HepG2 (cell line): Measurements from ENCODE around the gene IFNL2. TPM values are rescaled to one million over a fixed set of nuclear protein-coding genes. Genes with fewer than 3 reads are reported as not detected.

ENCODE experiments used
- ATAC-seq: fragments of 200-7000 bp; cut with Tn5 transposase; 3 replicates; pipeline ENCODE4 v1.9.1; 2020; ENCODE audit warnings: mild to moderate bottlenecking, moderate library complexity
- BruUV-seq: library from RNA; stranded (reverse); fragments of 400-500 nt; replicated peaks from 2 replicates; lab custom pipeline; 2021; lab: Mats Ljungman, UMichigan
- CTCF ChIA-PET: fragments of 300-600 bp; formaldehyde crosslinking; extraction: SDS; loops from one replicate; lab custom pipeline; 2021; ENCODE audit warnings: low total read pairs, inconsistent platforms, low intra/inter-chr PET ratio; lab: Yijun Ruan, JAX
- POLR2A ChIA-PET: fragments of 350-600 bp; sonication (Branson Sonifier 250); formaldehyde crosslinking; loops from one replicate; lab custom pipeline; 2020; ENCODE audit warnings: antibody characterized with exemption, inconsistent platforms; lab: Yijun Ruan, JAX
- DNase-seq: peaks from one replicate; pipeline ENCODE4 v3.0.0-alpha.2; 2015; ENCODE audit warnings: low spot score
- FAIRE-seq: peaks from 3 replicates; lab custom pipeline; 2011; peaks lifted over from hg19 to GRCh38; lab: Jason Lieb, UNC
- H2AFZ ChIP-seq: one replicate; pipeline ENCODE4 v1.6.1; 2011; ENCODE audit warnings: low read length, inconsistent platforms
- H3K27ac ChIP-seq: fragments of 300-600 bp; 3 replicates; pipeline ENCODE4 v1.8.0; 2011; ENCODE audit warnings: mixed run types, mild to moderate bottlenecking, mixed read lengths, low read length, inconsistent platforms; ENCODE audit not compliant: insufficient read depth; ENCODE audit errors: extremely low read length
- H3K27me3 ChIP-seq, 2 experiments: fragments of 200-600 bp in 1 of 2; 2 replicates in 1 of 2; 3 replicates in 1 of 2; pipeline versions ENCODE4 v1.6.0 to v1.8.0; 2011; ENCODE audit warnings: low read length in 2 of 2, mild to moderate bottlenecking in 2 of 2, moderate library complexity in 2 of 2, inconsistent platforms in 1 of 2; ENCODE audit not compliant: insufficient read depth in 2 of 2, control insufficient read depth in 1 of 2
- H3K36me3 ChIP-seq, 2 experiments: fragments of 200-600 bp in 1 of 2; replicated peaks in 1 of 2; 2 replicates in 1 of 2; 3 replicates in 1 of 2; pipeline versions ENCODE4 v1.5.1 to v1.8.0; 2011; ENCODE audit warnings: low read length in 2 of 2, inconsistent platforms in 1 of 2; ENCODE audit not compliant: insufficient read depth in 2 of 2, control insufficient read depth in 1 of 2
- H3K4me1 ChIP-seq: 2 replicates; pipeline ENCODE4 v1.5.1; 2012; ENCODE audit warnings: low read length, inconsistent platforms; ENCODE audit not compliant: insufficient read depth
- H3K4me2 ChIP-seq: 2 replicates; pipeline ENCODE4 v1.6.0; 2011; ENCODE audit warnings: low read depth, low read length, inconsistent platforms
- H3K4me3 ChIP-seq, 3 experiments: fragments of 200-600 bp in 1 of 3; sonication (generic), shearing (Covaris generic) in 1 of 3; replicated peaks in 1 of 3; 2 replicates each; pipeline ENCODE4 v1.5.1; 2011 to 2016; ENCODE audit warnings: low read length in 3 of 3, inconsistent platforms in 2 of 3, low read depth in 2 of 3, mild to moderate bottlenecking in 2 of 3, control low read depth in 1 of 3, mixed read lengths in 1 of 3; ENCODE audit not compliant: insufficient read depth in 1 of 3
- H3K79me2 ChIP-seq: one replicate; pipeline ENCODE4 v1.6.1; 2011; ENCODE audit warnings: low read length, inconsistent platforms; ENCODE audit not compliant: insufficient read depth
- H3K9ac ChIP-seq: 2 replicates; pipeline ENCODE4 v1.6.0; 2011; ENCODE audit warnings: mild to moderate bottlenecking, low read depth, low read length, inconsistent platforms; ENCODE audit not compliant: insufficient read depth
- H3K9me3 ChIP-seq: 2 replicates; pipeline ENCODE4 v1.5.1; 2012; ENCODE audit warnings: mild to moderate bottlenecking, low read length
- H4K20me1 ChIP-seq: 2 replicates; pipeline ENCODE4 v1.6.0; 2011; ENCODE audit warnings: inconsistent platforms, mild to moderate bottlenecking, low read length, moderate library complexity; ENCODE audit not compliant: insufficient read depth
- FOXP1 ChIP-seq, 2 experiments: fragments of 450-650 bp in 1 of 2; IDR thresholded peaks; 2 replicates each; pipeline ENCODE4 v1.6.1; 2017 to 2018; ENCODE audit warnings: antibody characterized with exemption in 1 of 2
- HNF4A ChIP-seq: sonication (generic); formaldehyde crosslinking; IDR thresholded peaks from 2 replicates; pipeline ENCODE4 v1.4.0; 2020; ENCODE audit warnings: missing genetic modification reagents
- NFYC ChIP-seq: IDR thresholded peaks from 2 replicates; pipeline ENCODE4 v1.6.1; 2016; ENCODE audit warnings: missing genetic modification reagents, missing compliant biosample characterization
- SMAD1 ChIP-seq: sonication (generic); formaldehyde crosslinking; IDR thresholded peaks from 2 replicates; pipeline ENCODE4 v1.4.0; 2020; ENCODE audit warnings: missing genetic modification reagents, low read depth, mild to moderate bottlenecking, borderline replicate concordance
- ZFP1 ChIP-seq: IDR thresholded peaks from 2 replicates; pipeline ENCODE4 v1.6.1; 2016
- WGBS: methylation state at CpG from one replicate; pipeline ENCODE4 v1.1.6; 2017; ENCODE audit warnings: low lambda C conversion rate; 5-methylcytosine and 5-hydroxymethylcytosine counted together
- in situ Hi-C: cut with HindIII; loops from 2 replicates; pipeline ENCODE4 v1.10.0; 2017; ENCODE audit warnings: low pct_unique_long_range_greater_than_20kb; ENCODE audit not compliant: extremely low pct_ligation_motif_present
- intact Hi-C: fragments of 100-400 bp; cut with micrococcal nuclease; formaldehyde crosslinking; loops from one replicate; pipeline ENCODE4 v1.10.0; 2022; ENCODE audit not compliant: unreplicated experiment
- polyA plus RNA-seq, 8 experiments: library from polyadenylated mRNA; depleted of rRNA in 3 of 8; stranded (reverse) in 7 of 8; unstranded in 1 of 8; fragments of >200 nt; fragmentation: Illumina TruSeq in 4 of 8; extraction: Trizol in 4 of 8; gene quantifications; 2 replicates each; pipeline versions ENCODE4 v1.2.1 to v1.2.3, GENCODE V29; 2011 to 2016; ENCODE audit warnings: low read depth in 4 of 8, missing spikeins in 1 of 8, mixed read lengths in 1 of 8; ENCODE audit not compliant: insufficient read depth in 1 of 8
- total RNA-seq, 5 experiments: library from RNA; depleted of rRNA; stranded (reverse); fragments of >200 nt; fragmentation: Illumina TruSeq; extraction: Trizol; gene quantifications; 2 replicates each; pipeline ENCODE4 v1.2.3, GENCODE V29; 2016; ENCODE audit warnings: low read depth in 1 of 5
- TF ChIP-seq, protein P1 (sequence below): sonication (generic); formaldehyde crosslinking; IDR thresholded peaks from 2 replicates; pipeline ENCODE4 v1.4.0; 2020; ENCODE audit warnings: missing genetic modification reagents, borderline replicate concordance

IFNL2 gene
- total and polyA plus RNA-seq, 2 of the 13 experiments (the other 11 are each of a cell fraction or from before 2014, with no cell fraction given), result not detected

DNA sequence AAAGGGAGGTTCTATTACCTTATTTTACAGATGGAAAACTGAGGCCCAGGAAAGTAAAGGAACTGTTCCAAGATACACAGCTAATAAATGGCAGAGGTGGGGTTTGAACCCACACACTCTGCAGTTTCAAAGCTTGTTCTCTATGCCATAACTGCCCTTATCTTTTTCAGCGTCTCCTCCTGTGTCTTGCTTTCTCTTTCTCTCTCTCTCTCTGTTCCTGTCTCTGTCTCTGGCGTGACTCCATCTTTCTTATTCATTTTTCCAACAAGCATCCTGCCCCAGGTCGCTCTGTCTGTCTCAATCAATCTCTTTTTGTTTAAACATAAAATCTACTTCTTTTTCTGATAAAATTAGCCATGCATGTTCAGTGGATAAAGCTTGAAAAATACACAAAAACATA is 16.4 kb upstream of the IFNL2 start:
- no peaks in the 10 kb centered on the region for H3K79me2 ChIP-seq
- WGBS, result 13% methylated on average over 3 of the region's 3 CpGs
- no peak for ATAC-seq
- peaks cover 10% of the 10 kb centered on the region for H3K4me1 ChIP-seq
- no peak overlapping the region for H3K27ac ChIP-seq
- no peaks in the 10 kb centered on the region for H3K36me3 ChIP-seq
- FAIRE-seq, result no peak
- intact Hi-C loops (no loop called here), in situ Hi-C loops (no loop called here)
- no peak overlapping the region for H2AFZ ChIP-seq
- no TSS peak for BruUV-seq
- TF ChIP-seq ZFP1 (CRISPR knock-in tag) (no peak), FOXP1 (IDR thresholded peaks at IDR 0.05) (no peak), FOXP1 (CRISPR knock-in tag; IDR thresholded peaks at IDR 0.05) (no peak), NFYC (no peak), SMAD1 (CRISPR knock-in tag) (no peak), HNF4A (CRISPR knock-in tag) (no peak)
- TF ChIP-seq, protein P1, sequence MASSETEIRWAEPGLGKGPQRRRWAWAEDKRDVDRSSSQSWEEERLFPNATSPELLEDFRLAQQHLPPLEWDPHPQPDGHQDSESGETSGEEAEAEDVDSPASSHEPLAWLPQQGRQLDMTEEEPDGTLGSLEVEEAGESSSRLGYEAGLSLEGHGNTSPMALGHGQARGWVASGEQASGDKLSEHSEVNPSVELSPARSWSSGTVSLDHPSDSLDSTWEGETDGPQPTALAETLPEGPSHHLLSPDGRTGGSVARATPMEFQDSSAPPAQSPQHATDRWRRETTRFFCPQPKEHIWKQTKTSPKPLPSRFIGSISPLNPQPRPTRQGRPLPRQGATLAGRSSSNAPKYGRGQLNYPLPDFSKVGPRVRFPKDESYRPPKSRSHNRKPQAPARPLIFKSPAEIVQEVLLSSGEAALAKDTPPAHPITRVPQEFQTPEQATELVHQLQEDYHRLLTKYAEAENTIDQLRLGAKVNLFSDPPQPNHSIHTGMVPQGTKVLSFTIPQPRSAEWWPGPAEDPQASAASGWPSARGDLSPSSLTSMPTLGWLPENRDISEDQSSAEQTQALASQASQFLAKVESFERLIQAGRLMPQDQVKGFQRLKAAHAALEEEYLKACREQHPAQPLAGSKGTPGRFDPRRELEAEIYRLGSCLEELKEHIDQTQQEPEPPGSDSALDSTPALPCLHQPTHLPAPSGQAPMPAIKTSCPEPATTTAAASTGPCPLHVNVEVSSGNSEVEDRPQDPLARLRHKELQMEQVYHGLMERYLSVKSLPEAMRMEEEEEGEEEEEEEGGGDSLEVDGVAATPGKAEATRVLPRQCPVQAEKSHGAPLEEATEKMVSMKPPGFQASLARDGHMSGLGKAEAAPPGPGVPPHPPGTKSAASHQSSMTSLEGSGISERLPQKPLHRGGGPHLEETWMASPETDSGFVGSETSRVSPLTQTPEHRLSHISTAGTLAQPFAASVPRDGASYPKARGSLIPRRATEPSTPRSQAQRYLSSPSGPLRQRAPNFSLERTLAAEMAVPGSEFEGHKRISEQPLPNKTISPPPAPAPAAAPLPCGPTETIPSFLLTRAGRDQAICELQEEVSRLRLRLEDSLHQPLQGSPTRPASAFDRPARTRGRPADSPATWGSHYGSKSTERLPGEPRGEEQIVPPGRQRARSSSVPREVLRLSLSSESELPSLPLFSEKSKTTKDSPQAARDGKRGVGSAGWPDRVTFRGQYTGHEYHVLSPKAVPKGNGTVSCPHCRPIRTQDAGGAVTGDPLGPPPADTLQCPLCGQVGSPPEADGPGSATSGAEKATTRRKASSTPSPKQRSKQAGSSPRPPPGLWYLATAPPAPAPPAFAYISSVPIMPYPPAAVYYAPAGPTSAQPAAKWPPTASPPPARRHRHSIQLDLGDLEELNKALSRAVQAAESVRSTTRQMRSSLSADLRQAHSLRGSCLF (CRISPR knock-in tag), result no peak
- no peak overlapping the region for H3K4me3 ChIP-seq
- no peaks in the 10 kb centered on the region for H3K9me3 ChIP-seq
- POLR2A ChIA-PET, result no interaction called here
- H3K9ac ChIP-seq, result no peak overlapping the region
- CTCF ChIA-PET, result no interaction called here
- DNase-seq, result no peak
- H3K4me2 ChIP-seq, result no peak overlapping the region
- peaks cover 0 to 6% of the 10 kb centered on the region in 2 experiments; a peak in 1 of 5 replicates for H3K27me3 ChIP-seq
- H4K20me1 ChIP-seq, result no peaks in the 10 kb centered on the region
